NK-92 treated with Interleukin-12 subunit alpha and Interleukin-12 subunit beta, amount 100 ng/mL, for 24 hours (cell line): ENCODE data around the gene KCNIP1.

Experiments used
- DNase-seq: peaks from one replicate; lab custom pipeline; 2025; lab: John Stamatoyannopoulos, UW

Gene KCNIP1

DNA sequence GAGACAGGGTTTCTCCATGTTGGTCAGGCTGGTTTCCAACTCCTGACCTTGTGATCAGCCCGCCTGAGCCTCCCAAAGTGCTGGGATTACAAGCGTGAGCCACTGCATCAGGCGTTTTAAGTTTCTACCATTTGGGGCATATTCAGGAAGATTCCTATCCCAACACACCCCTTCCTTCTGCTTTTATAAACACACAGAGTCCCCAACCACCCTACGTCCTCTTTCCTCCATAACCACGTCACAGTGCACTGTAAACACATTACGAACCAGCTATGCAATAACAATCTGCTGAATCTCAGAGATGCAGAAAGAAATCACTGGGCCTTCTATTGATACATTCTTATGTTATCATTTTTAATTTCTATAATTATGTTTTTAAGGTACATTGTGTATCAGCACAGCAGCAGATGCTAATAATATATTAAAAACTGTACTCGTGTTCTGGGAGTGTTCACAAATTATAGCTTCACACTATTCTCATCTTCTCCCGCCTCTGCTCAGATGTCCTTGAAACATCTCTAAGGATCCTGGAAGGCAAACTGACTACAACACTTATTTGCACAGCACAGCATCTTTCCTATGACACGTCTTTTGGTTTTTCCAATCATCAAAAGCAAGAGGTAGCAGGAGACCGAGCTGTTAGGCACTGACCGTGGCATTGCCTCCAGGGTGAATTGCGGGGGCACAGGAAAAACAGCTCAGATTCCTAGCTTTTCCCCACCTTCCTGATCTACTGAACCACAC, 60.2 kb downstream of the KCNIP1 start:
- no peak for DNase-seq

DNA sequence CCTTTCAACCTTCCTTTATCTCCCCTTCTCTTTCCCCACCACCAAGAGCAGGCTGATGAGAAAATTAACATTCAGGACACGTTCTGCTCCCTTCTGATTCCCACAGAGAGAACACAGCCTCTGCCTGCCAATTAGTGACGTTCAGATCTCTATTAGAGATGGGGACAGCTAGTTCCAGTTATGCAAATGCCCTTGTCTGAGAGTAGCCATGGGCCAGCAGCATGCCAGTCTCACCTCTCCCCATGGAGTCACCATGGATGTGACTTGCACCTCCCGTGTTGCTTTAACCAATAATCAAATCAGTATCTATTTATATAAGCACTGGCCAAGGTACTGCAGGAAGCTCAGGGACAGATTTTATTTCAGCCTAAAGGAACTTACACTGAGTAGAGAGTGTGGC, 61.3 kb downstream of the KCNIP1 start:
- no peak for DNase-seq

DNA sequence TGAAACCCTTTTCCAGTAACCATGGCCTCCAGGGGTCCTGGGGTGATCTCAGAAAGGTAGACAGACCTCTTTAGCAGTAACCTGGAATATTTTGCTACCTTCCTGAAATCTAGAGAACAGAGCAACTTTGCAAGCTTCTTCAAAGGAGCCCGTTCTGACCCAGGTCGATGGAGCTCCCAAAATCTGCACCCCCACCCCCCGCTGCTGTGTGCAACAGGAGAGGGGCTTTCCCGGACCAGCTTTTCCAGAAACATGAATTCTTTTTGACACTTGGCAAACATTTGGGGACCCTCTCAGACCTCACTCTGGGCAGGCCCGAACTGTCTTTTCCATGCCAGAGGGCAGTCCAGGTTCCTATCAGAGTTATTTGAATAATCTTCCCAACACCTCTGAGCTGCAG, 65.3 kb downstream of the KCNIP1 start:
- no peak for DNase-seq

DNA sequence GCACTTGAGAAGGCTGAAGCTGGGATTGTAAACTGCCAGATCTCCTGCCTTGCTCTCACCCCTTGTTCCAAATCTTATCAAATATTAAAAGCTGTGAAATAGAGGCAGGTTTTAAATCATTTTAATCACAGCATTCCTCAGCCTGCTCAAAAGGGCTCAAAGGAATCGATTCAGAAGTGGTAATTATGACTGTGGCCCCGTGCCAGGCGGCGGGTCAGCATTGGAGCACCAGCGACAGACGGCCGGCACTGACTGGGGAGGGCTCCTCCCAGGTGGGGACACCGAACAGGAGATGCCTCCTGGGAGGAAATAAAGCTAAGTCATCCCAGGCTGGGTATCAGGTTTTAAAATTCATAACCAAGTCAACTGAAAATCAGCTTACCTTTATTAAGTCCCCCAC, 66.7 kb downstream of the KCNIP1 start:
- no peak for DNase-seq

DNA sequence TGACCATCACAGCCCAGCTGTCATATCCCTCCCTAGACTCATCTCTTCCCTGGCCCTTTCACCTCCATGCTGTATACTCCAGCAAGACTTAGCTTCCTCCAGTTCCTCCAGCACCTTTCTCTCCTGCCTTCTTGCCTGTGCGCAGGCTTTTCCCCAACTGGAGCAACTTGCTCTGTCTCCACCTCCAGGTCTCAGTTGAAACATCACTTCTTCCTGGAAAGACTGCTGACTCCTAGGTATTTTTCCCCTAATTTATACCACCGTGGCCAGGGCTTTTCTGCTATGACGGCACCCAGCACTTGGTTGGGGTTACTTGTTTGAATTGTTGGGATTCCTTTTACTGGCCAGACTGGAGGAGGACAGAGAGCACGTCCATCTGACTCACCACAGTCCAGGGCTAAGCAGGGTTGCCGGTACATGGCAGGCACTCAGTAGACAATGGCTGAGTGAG, 67.5 kb downstream of the KCNIP1 start:
- DNase-seq, result no peak

DNA sequence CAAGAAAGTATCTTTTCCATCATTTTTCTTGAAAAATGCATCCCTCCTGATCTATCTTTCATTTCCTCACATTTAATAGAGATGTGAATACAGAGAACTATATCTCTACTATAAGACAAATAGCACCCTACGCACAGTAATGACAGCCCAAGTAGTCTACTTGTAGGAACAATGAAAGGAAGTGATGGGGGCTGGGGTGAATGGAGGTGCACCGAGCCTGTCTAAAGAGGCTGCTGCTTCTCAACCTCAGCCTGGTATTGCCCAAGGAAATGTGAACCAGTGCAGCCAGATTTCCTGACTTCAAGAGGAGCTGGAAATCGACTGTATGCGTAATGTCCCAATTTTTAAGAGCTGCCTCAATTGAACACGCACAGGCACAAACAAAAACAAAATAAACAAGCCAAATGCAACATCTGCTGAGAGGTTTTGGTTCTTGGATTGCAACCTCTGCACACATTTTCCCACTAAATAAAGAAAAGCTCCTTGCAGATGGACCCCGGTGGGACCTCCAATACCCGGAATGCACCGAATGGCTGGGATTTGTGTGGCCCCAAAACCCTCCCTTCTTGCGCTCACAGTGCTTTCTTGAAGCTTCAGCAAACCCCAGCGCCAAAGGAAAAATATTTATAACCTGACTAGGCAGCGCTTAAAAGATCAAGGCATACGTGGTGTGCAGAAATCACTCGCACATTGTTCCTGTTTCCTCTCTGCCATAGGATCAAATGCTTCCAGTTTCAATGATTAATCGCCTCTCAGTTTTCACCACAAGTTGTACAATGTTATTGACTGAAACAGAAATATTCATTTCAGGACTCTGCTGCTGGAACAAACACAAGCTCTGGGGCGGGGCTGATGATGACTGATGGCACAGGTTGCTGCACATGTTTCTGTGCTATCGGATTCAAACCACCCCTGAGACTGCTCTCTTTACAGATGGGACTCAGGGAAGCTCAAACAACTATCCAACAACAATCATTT, 68.3 kb downstream of the KCNIP1 start:
- DNase-seq, result no peak

DNA sequence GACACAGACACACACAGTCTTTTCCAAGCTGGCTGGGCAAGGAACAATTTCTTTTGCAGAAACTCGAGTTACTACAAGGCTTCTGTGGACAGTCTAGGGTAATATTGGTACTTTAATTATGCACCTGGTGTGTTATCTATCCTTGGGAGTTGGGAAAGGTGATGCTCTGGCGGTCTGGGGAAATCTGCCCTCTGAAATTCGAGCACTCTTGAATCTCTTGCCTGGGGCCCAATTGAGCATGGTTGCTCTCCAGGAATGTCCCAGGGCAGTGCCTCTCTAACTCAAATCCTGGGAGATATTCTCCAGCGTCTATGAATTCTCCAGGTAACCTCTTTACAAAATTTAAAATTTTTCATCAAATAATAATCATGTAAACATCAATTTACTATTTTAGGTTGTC, 69.3 kb downstream of the KCNIP1 start:
- DNase-seq, result no peak

DNA sequence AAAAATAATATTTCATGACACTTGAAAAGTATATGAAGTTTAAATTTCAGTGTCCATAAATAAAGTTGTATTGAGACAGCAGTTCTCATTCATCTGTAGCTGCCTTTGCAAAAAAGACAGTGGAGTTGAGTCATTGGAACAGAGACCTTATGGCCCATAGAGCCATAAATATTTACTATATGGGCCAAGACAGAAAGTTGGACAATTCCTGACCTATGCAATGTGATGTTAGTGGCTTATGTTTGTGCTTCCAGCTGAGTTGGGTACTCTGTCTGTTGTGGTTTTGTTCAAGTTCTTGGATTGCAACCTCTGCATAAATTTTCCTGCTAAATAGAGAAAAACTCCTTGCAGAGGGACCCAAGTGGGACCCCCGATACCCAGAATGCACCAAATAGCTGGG, 69.8 kb downstream of the KCNIP1 start:
- DNase-seq, result no peak

DNA sequence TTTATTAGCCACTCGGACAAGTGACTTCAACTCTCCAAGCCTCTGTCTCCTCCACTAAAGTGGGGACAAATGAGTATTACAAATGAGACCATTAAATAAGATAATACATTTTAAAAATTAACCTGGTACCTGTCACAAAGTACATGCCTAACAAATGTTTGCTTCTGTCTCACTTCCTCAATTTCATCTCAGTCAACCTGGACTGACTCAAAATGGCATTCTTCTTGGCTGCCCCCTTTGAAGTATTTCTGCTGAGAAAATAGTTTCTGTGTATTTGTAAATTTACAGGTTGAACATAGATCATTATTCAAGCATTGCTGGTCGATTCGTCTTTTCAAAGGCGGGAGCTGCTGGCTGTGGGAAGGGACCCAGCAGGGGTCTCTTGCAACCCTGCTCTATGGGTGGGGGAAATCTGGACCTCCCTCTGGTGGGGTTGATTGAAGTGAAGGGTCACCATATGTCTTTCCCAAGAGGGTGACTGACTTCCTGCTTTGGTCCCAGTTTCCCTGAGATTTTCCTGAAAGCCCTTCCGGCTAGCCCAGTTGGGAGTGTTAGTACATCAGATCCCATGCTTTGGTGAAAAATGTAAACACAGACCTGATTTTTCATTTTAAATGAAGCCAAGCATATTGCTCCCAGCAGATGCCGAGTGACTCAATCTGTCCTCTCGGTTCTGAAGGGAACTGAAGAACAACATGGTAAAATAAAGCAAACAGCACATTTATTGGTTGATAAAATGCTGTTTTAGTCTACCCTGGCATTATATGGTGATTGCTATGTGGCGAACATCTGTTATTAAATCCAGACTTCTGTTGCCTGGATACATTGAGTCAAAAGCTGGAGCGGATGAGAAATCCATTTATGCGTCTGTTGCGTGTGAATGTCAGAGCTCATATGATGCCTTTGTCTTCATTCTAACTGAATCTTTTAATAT, 73.0 kb downstream of the KCNIP1 start:
- no peak for DNase-seq

DNA sequence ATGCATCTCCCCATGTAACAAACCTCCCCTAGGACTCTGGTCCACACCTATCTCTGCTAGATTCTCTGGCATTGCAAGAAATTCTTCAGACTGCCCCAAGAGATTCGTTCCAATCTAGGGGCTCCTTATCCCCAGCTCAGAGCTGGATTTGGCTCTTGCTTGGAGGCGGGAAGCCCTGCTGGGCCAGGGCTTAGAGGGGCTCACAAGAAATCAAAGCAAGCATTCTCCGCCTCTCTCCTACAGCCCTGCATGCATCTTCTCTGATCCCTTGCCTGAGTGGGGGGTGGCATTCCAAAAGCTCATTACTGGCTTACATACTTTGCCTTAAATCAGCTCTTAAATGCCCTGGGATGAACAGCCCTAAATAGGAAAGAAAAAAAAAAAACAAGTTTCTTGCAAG, 75.8 kb downstream of the KCNIP1 start:
- no peak for DNase-seq

DNA sequence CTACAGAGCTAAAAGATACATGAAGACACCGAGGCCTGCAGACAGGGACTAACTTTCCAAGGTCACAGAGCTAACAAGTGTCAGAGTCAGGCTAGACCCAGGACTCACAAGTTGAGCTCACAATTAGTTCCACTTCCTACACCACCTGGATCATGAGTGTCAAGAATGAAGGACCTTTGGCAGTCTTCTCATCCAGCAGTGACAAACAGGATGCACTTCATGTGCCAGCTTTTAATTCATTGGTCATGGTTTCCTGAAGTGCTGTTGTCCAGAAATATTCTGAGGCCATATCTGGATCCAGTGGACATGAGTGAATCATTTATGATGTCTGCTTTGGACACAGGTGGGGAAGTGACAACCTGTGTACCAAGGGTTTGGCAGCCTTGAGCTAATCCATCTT, 77.4 kb downstream of the KCNIP1 start:
- no peak for DNase-seq

DNA sequence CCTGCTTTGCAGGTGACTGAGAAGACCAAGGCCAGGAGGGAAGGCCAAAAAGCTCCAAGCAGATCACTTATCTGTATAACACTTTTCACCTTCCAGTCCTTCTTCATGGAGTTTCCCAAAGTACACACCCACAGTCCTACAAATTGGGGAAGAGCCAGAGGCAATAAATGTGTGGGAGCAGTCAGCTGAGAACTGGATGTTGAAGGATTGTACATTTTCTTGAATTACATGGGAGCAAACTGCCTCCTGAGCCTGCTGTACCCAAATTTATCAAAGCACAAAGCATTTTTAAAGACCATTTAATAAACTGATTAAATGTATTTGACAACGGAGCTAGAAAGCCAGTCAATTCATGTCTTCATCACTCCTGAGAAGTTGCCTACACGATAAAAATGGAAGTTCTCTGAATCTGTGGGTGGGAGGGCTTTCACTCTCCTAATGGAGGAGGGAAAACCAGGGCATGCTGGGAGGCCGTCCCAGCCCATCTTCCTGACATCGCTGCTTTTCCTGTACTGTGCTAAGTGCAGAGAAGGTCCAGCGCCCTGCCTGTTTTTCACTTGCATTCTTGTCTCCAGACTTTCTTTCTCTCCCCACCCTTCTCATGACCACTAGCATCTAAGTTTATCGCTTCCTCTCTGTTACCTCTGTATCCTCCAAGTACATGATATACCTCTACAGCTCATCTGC, 79.0 kb downstream of the KCNIP1 start:
- no peak for DNase-seq

DNA sequence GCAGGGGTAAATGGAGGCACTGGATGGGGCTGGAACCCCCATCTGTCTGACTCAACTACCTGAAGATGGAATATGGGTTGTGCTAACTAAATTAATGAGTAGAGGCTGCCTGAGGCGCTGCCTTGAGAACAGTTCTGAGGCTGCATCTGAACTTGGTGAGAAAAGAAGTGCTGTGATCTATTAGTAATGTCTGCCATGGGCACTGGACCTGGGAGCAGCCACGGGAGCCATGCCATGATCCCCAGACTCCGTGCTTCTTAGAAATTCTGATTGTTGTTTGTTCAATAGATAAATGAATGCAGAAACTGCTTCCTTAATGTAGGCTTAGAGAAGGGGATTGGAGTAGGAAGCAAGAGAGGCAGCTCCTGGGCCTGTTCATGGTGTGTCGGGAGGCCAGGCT, 80.2 kb downstream of the KCNIP1 start:
- no peak for DNase-seq

DNA sequence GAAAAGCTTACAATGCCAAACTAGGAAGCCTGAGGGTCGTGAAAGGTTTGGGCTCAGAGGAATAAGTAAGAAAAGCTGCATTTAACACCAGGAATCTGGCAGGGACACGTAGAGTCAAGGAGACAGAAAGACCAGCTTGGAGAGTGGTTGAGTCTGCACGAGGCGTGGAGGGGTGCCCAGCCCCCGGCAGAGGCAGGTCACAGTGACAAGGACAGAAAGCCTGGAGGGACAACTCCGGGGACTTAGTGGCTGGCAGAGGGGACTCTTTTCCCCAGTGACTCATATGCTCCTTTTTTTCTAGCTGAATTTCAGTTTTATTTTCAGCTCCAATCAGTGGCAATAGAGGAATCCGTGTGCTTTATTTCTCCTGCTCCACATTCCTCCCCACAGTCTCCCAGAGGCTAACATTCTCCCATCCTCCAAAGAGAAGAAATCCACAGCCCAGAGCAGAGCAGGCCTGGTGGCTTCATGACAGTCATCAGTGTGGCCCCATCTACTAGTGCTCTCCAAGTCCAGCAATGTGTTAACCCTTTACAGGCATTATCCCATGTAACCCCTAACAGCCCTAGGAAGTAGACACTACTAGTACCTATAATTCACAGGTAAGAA, 80.7 kb downstream of the KCNIP1 start:
- DNase-seq, result no peak

DNA sequence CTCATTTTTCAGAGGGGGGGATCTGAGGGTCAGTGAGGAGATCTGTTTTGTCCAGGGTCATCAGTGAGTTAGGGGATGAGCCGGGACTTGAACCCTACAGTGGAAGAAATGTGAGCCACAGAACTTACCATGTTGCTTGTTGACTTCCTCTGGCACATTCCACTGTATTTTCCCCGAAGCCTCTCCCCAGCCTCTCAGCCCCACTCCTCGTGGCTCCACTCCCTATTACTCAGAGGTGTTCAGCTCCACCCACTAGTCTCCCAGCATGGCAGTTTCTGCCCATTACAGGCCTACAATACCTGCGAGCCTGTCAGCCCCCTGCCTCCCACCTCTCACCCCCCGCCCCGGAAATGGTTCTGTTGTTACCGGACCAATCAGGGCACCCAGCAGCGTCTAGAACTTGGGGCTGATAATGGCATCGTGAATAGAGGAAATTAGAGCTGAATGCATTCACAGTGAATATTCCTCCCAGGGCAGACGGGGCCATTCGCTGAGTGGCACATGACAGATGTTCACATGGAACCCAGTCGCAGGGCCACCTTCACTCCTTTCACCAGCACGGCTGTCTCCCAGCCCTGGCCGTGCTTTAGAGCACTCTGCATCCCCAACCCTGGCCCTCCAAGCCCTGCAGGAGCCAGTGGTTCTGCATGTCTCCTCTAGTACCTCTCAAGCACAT, 81.6 kb downstream of the KCNIP1 start:
- DNase-seq, result no peak

DNA sequence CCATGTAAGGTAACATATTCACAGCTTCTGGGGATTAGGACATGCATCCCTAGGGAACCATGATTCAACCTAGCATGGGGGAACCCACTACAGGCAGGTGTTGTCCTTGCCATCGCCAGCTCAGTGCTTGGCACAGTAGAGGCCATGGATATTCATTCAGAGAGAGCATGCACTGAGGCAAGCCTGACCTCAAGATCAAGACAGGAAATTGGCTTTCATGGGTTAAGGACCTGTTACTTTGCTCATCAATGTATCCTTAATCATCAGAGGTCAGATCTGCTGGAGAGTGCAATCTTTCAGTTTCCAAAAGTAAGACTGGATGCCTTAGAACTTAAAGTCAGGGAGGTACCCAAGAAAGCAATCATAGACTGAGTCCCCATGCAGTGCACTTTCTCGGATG, 84.0 kb downstream of the KCNIP1 start:
- DNase-seq, result no peak

DNA sequence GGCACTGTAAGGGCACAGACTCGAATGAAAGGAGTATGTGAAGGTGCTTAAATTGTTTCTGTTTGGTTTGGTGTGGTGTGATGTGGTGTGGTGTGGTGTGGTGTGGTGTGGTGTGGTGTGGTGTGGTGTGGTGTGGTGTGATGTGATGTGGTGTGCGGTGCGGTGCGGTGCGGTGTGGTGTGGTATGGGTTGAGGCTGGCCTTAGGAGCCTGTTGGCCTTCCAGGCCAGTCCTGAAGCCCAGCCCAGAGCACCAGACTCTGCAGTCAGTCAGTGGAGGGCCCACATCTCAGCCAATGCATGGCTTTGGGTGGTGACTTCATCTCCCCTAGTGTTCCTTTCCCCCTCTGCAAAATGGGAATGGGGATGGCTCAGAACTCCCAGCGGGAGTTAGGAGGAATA, 85.8 kb downstream of the KCNIP1 start:
- no peak for DNase-seq

DNA sequence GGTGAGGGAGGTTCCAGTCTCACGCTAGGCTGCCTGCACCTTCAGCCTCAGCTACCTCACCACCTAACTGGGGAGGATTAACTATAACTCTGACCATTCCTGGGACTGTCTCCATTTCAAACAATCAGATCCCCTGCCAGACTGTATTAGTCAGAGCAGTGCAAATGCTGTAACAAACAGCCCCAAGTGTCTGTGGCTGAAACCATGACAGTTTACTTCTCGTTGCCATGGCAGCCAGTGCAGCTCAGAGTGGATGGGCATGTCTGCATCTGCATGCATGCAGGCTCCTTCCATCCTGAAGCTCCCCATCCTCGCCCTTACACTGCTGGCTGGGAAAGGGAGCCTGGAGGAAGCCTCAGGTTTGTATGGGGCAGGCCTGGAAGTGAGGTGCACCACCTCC, 86.7 kb downstream of the KCNIP1 start:
- no peak for DNase-seq

DNA sequence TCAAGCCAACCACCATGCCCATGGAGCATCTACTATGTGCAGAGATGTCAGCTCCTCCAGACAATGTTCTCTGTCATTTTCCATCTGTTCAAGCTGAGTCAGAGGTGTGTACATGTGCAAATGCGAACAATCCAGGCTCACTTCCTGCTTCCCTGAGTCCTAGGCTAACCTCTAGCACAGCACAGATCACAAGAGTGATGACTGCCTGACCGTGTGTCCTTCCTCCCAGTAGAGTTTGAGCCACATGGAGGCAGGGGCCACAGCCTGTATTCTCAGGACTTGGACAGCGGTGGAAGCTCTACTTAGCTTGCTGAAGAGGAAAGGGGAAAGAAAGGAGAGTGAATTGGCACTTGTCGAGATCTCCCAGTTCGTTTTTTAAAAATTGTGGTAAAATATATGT, 87.2 kb downstream of the KCNIP1 start:
- no peak for DNase-seq

DNA sequence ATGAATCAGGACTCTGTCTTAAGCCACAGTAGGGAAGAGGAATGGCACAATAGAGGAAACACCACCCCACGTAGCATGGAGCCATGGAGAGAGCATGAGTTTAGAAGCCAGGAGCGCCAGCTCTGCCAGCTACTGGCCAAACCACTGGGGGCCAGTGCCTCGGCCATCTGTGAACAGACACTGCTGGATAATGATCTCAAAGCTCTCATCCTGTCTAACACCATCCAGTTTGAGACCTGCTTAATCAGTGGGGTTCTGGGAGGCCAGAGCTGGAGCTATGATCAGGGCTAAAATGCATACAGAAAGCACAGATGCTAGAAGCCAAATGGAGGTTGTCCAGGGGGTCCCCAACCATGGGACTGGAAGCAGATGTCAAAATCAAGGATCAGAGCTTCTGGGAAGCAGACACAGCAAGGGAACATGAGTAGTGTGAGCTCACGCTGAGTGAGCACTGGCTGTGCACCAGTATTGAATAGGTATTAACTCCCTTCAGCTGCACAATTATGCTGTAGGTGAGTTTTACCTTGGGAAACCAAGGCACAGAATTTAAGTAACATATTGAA, 92.7 kb downstream of the KCNIP1 start:
- DNase-seq, result no peak
